Measurements from ENCODE around the gene SHMT1. TPM values are rescaled to one million over a fixed set of nuclear protein-coding genes. Genes with fewer than 3 reads are reported as not detected.
A peak's percentile ranks its signal among the peaks of the same experiment; 100 is the strongest.

SHMT1 gene
- total and polyA plus RNA-seq, 2 donors from 2014 or later: 162 to 241 TPM

DNA sequence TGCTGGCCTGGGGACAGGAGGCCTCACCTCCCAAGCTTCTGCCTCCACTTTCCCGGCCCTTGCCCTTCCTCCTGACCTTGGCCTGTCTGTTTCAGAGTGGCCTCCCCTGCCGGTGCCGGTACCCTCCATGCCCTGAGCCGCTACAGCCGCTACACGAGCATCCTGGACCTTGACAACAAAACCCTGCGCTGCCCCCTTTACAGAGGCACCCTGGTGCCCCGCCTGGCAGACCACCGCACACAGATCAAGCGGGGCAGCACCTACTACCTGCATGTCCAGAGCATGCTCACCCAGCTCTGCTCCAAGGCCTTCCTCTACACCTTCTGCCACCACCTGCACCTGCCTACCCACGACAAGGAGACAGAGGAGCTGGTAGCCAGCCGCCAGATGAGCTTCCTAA is 40.8 kb downstream of the SHMT1 start:
- TF ChIP-seq, protein P1, sequence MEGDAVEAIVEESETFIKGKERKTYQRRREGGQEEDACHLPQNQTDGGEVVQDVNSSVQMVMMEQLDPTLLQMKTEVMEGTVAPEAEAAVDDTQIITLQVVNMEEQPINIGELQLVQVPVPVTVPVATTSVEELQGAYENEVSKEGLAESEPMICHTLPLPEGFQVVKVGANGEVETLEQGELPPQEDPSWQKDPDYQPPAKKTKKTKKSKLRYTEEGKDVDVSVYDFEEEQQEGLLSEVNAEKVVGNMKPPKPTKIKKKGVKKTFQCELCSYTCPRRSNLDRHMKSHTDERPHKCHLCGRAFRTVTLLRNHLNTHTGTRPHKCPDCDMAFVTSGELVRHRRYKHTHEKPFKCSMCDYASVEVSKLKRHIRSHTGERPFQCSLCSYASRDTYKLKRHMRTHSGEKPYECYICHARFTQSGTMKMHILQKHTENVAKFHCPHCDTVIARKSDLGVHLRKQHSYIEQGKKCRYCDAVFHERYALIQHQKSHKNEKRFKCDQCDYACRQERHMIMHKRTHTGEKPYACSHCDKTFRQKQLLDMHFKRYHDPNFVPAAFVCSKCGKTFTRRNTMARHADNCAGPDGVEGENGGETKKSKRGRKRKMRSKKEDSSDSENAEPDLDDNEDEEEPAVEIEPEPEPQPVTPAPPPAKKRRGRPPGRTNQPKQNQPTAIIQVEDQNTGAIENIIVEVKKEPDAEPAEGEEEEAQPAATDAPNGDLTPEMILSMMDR (IDR thresholded peaks at IDR 0.05; ENCODE audit: borderline replicate concordance, extremely low read depth, insufficient read depth): no peak
- Histone ChIP-seq H3K36me3 (ENCODE audit: control insufficient read depth in 2 of 3, insufficient read depth in 3 of 3, low read length in 3 of 3) (peaks cover 2 to 40% (median 16%) of the 10 kb centered on the region in 3 donors), H3K9ac (ENCODE audit: low read length in 3 of 3) (no peak overlapping the region), H3K9me3 (ENCODE audit: control insufficient read depth in 2 of 3, insufficient read depth in 1 of 3, low read length in 3 of 3) (no peaks in the 10 kb centered on the region), H3K27ac (ENCODE audit: low read depth in 2 of 2, low read length in 2 of 2) (no peak overlapping the region), H3K27me3 (ENCODE audit: control insufficient read depth, insufficient read depth, low read length) (no peaks in the 10 kb centered on the region), H3K4me1 (ENCODE audit: control insufficient read depth in 2 of 3, insufficient read depth in 2 of 3, low read depth in 1 of 3, low read length in 3 of 3) (peaks cover 0 to 19% (median 14%) of the 10 kb centered on the region in 3 donors), H3K4me3 (ENCODE audit: low read length in 3 of 3) (no peak overlapping the region)
- FAIRE-seq (no peak), DNase-seq (peak in 1 of 5 donors; percentile 63)
- intact Hi-C loops (cut with DNase I): no loop called here

DNA sequence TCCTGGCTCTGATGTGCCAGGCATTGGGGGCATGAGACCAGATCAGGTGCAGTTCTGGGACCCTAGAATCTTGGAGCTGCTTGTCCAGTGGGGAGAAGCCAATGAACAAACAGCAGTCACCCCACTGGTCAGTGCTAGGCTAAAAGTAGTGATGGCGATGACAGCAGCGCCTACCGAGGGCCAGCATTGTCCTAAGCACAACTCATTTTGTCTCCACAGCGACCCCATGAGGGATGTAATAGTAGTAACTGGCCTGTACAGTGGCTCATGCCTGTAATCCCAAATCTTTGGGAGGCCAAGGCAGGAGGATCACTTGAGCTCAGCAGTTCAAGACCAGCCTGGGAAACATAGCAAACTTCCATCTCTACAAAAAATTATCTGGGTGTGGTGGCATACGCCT is 42.0 kb downstream of the SHMT1 start:
- H3K27ac ChIP-seq (ENCODE audit: low read depth in 2 of 2, low read length in 2 of 2): no peak overlapping the region
- intact Hi-C loops (cut with DNase I): no loop called here
- no peak overlapping the region for H3K9ac ChIP-seq (ENCODE audit: low read length in 3 of 3)
- TF ChIP-seq, protein P1 (IDR thresholded peaks at IDR 0.05; ENCODE audit: borderline replicate concordance, extremely low read depth, insufficient read depth): no peak
- peaks cover 0 to 28% (median 25%) of the 10 kb centered on the region in 3 donors for H3K4me1 ChIP-seq (ENCODE audit: control insufficient read depth in 2 of 3, insufficient read depth in 2 of 3, low read depth in 1 of 3, low read length in 3 of 3)
- H3K4me3 ChIP-seq (ENCODE audit: low read length in 3 of 3): no peak overlapping the region
- FAIRE-seq (no peak), DNase-seq (peak in 1 of 5 donors; percentile 31)
- no peaks in the 10 kb centered on the region for H3K27me3 ChIP-seq (ENCODE audit: control insufficient read depth, insufficient read depth, low read length)
- no peaks in the 10 kb centered on the region for H3K9me3 ChIP-seq (ENCODE audit: control insufficient read depth in 2 of 3, insufficient read depth in 1 of 3, low read length in 3 of 3)
- H3K36me3 ChIP-seq (ENCODE audit: control insufficient read depth in 2 of 3, insufficient read depth in 3 of 3, low read length in 3 of 3): peaks cover 2 to 51% (median 21%) of the 10 kb centered on the region in 3 donors

DNA sequence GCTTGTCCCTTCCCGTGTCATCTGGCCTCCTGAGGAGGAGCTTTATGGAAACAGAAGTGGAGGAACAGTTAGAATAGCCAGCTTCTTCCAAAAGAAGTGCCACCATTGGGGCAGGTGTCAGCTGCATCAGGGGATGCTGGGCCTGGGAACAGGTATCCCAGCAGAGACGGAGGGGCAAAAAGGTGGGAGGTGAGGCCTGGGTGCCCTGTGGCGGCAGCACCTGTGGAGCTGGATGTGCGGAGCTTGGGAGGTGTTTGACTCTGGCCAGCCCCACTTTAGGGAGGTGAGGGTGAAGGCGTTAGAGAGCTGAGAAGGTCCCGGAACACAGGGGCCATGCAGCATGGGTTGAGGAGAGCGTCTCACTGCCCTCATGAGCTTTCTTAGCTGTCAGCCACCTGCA is 43.0 kb downstream of the SHMT1 start:
- Histone ChIP-seq H3K4me1 (ENCODE audit: control insufficient read depth in 2 of 3, insufficient read depth in 2 of 3, low read depth in 1 of 3, low read length in 3 of 3) (peaks cover 0 to 35% (median 31%) of the 10 kb centered on the region in 3 donors), H3K27me3 (ENCODE audit: control insufficient read depth, insufficient read depth, low read length) (no peaks in the 10 kb centered on the region)
- TF ChIP-seq, protein P1 (IDR thresholded peaks at IDR 0.05; ENCODE audit: borderline replicate concordance, extremely low read depth, insufficient read depth): no peak

More for the DNA sequence above, 43.0 kb downstream of the SHMT1 start:
- H3K36me3 ChIP-seq (ENCODE audit: control insufficient read depth in 2 of 3, insufficient read depth in 3 of 3, low read length in 3 of 3): peaks cover 2 to 48% (median 22%) of the 10 kb centered on the region in 3 donors
- no peak overlapping the region for H3K9ac ChIP-seq (ENCODE audit: low read length in 3 of 3)
- FAIRE-seq (no peak), DNase-seq (peak in 1 of 5 donors; percentile 53)
- H3K27ac ChIP-seq (ENCODE audit: low read depth in 2 of 2, low read length in 2 of 2): no peak overlapping the region
- H3K4me3 ChIP-seq (ENCODE audit: low read length in 3 of 3): peak overlapping the region in 1 of 3 donors; percentile 35
- intact Hi-C loops (cut with DNase I): no loop called here
- H3K9me3 ChIP-seq (ENCODE audit: control insufficient read depth in 2 of 3, insufficient read depth in 1 of 3, low read length in 3 of 3): no peaks in the 10 kb centered on the region

Data from kidney (tissue), 14 donors.